Kidney capillary endothelial cell (primary cell): ENCODE measurements around the gene MTA2.

ENCODE experiments used
- DNase-seq: peaks from one replicate; pipeline ENCODE4 v3.0.0-alpha.2; 2018; ENCODE audit warnings: low spot score

The MTA2 gene

DNA sequence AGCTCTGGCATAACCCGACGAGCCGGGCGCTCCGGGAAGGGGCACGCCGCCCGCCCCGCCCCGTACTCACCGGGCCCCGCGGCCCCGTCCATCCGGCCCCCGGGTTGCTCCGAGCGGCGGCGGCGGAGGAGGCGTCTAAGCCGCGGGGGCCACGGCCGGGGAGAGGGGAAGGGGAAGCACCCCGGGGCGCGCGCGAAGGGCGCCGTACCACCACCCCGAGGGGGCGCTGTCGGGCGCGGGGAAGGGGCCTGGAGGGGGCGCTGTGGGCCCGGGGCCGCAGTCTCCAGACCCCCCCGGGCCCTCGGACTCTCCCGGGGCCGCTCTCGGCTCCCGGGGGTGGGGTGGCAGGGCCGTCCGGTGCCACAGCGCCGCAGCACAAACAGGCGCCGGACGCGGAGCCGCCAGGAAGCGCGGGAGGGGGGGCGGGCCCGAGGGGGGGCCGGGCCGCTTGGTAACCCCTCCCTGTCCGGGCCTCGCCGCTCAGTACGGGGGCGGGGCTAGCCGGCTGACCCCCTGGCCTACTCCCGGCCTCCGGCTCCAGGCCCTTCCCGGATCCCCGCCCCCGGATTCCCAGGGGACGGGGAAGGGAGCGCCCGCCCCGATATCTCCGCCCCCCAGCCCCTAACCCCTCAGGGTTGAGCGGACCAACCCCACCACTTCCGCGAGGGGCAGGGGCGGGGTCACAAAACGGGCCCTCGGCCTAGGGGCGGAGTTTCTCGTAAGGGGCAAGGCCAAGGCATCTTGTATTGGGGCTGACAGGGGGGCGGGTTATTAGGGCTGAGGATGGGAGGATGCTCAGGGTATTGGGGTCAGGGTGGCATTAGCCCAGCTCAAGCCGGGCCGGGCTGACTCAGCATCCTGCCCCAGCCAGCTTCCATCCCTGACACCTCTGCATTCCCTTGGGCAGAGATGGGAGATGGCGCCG, 11.0 kb upstream of the MTA2 start, which contains the start of the genes EML3 and ROM1:
Gene EML3 (minus strand): TSS at position 410 of the 925 bp plus-strand sequence. CDS start 318 bp downstream, at position 92.
Gene ROM1 (plus strand): TSS at position 892 of the 925 bp plus-strand sequence. CDS start 25 bp downstream, at position 917.
- peak; percentile 81 for DNase-seq

GRCh38 chr11:62611705-62612365, 10.2 kb upstream of the MTA2 start:
- DNase-seq = peak; percentile 49

DNA sequence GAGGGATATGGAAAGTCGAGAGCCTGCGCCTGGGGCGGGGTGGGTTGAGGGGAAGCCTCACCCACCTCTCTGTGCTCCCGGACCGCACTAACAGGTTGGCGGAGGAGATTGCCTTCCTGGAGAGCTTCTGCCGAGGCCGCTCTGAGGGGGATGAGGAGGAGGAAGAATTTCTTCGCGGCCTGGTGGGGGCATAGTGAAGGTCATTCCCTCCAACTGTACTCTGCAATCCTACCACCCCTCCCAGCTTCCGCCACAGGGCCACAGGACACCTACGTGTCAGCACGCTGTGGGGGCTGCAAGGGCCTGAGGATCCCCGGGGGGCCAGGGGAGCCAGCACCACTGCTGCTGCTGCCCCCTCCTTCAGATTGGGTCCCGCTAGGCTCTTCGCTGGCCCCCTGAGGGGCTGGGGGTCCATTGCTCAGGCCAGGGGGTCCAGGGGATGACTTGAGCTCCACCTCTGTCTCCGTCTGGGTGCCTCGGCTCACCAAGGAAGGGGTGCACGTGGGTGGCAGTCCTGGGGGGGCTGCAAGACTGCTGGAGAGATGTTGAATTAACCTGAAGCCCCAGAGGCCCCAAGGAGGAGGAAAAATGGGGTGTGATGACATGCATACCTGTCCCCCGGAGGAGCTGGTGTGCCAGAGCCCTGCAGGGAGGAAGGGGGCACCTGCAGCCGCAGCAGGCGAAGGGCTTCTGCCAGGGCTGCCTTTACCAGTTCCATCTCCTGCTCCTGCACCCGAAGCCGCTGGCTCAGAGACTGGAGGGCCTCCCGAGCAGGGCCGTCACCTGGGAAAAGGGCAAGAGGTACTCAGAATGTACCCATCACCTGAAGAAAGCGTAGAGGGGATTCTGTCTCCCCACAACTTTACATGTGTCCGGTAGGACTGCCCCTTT, 9.4 kb upstream of the MTA2 start:
- no peak for DNase-seq

DNA sequence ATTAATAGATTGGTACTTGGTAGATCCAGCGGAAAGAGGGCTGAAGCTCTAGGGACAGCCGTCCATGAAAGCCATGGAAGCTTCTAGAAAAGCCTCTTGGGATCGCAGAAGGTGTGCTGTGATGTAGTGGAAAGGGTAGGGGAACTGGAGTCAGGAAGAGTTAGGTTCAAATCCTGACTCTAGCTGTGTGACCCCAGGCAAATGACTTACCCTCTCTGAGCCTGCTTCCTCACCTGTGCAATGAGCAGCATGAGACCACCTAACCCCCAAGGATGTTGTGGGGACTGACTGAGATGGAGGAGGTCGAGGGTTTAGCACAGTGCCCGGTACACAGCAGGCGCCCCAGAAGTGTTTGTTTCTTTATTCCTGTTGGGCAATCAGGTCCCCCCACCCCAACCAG, 8.7 kb upstream of the MTA2 start:
- no peak for DNase-seq

DNA sequence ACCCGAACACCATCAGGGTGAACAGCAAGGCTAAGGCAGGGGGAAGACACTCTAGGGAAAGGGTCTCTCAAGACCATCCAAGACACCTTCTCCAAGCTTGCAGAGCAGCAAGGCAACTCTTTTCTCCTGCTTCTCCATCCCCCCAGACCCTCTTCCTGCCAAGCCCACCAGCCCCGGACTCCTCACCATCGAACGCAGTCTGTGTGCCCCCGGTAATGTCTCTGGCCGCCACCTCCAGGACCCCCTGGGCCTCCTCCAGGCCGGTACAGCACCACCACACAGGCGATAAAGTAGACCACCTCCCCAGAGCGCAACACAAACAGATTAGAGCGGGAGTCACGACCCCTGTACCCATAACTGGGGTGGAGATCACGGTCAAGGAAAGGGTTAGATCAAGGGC, 7.1 kb upstream of the MTA2 start:
- DNase-seq = no peak

- no peak for DNase-seq
These were observed 6.0 kb upstream of the MTA2 start for GRCh38 chr11:62607714-62608113.

DNA sequence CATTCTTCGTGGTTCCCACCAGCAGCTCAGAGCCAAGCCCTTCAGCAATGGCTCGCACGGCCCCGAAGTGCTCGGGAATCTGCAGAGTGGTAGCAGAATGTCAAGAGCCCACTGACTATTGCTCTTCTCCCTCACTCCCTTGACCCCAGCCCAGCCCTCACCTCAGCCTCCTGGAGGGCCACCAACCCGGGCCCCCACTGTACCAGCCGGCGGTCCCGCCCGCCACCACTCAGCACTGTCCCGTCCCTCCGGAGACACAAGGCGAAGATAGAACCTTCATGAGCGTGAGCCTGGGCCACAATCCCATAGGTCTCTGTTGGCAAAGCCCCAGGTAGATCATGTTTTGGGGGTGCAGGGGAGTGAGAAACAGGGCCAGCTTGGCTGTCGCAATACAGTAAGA, 4.2 kb upstream of the MTA2 start:
- no peak for DNase-seq

DNA sequence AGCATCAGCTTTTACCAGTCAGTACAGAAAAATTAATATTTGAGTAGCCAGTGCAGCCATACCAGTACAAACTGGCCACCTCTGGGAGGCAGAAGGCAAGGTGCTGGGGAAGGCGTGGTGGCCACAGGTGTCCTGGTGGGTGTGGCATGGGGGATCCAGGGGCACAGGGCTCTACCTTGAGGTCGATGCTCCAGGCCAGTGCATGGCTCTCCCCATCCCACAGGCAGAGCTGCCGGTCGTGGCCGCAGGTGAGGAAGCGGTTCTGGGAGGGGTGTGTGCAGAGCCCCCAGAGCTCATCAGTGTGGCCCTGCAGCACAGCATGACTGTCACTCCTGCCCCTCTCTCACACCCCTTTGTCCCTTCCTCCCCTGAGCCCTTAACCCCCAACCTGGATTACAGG, 3.8 kb upstream of the MTA2 start:
- no peak for DNase-seq

- DNase-seq = no peak
These were observed 2.9 kb upstream of the MTA2 start for GRCh38 chr11:62604460-62605120.

- DNase-seq = no peak
These were observed 2.2 kb upstream of the MTA2 start for GRCh38 chr11:62603776-62604299.

DNA sequence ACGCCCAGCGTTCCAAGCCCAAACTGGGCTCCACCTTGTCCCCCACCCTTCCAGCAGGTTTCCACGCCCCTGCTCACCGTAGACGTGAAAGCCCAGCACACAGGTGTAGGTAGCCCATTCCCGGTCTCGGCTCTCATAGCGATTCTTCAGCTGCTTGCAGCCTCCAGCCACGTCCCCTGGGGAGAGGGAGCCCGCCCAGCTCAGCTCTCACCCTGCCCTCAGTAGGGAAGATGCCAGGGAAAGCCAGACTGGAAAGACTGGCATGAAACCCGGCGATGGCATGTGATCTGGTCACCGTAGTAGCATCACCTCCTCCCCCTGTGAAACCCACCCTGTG, 1.4 kb upstream of the MTA2 start:
- DNase-seq = no peak

- DNase-seq = peak; percentile 41
These were observed 741 bp upstream of the MTA2 start for GRCh38 chr11:62602141-62603071.

DNA sequence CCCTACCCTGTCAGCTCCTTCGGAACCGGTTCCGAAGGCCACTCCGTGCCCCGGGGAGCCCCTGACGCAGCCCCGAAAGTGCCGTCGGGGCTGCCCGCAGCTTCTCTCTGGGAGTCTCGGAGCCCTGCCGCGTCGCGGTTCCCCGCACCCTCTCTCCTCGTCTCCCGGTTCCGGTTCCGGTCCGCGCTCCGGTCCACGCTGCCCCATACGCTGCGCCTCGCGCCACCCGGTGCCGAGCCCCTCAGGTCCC, 618 bp downstream of the MTA2 start:
- peak; percentile 33 for DNase-seq

DNA sequence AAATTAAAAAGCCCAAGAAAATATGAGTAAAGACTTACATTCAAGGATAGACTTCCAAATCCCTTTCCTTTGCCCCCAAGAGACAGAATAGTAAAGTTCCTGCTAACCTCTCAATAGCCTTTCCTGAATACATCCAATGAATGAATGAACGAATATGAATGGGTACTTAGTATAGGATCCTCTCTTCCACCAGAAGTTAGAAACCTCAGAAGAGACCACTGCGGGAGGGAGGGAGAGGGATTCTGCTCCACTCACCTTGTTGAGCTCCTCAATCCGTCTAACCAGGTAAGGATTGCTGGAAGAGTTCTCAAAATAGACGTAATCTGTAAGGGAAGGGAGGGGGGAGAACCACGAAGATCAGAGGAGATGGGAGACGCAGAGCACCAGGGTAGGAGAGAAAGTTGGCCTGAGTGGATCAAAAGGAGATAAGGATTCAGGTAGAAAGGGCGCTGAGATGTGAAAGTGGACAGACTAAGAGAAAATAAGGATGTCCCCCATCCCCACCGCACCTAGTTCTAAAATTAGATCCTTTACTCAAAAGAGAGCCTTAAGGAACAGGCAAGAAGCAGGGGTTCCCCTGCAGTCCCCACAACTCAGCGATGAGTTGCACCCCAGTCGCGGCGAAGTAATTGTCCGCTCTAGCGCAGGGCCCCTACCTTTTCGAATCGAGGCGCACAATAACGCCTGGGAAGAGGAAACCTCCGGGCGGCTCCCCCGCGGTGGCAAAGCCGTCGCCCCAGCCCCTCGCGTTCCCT, 1.1 kb downstream of the MTA2 start:
- DNase-seq = no peak

- DNase-seq = no peak
These were observed 1.8 kb downstream of the MTA2 start for GRCh38 chr11:62599901-62600300.

DNA sequence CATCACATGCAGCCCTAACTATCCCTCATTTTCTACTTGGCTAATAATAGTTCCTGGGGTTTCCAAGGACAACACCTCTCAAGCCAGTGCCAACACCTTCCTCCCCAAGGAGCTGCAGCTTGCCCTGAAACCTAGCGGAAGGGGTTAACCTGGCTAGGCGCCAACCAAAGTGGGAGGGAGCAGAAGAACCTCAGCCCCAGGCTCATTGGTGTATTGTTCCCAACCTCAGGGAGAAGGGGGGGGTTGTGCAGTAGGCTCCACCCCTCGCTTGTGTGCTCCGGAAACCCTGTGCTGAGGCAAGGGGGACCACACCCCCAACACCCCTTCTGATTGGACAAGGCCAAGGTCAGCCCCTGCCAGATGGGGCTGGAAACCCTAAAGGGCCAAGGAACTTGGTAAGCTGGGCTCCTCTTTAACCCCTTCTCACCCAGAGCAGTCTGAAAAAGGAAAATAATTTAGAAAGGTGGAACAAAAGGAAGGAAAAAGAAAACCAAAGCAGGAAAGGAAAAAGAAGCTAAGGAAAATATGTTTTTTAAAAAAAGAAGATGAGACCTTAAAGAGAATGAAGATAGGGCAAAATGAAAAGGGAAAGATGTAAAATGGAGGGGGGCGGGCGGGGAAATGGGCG, 2.5 kb downstream of the MTA2 start:
- peak; percentile 98 for DNase-seq

DNA sequence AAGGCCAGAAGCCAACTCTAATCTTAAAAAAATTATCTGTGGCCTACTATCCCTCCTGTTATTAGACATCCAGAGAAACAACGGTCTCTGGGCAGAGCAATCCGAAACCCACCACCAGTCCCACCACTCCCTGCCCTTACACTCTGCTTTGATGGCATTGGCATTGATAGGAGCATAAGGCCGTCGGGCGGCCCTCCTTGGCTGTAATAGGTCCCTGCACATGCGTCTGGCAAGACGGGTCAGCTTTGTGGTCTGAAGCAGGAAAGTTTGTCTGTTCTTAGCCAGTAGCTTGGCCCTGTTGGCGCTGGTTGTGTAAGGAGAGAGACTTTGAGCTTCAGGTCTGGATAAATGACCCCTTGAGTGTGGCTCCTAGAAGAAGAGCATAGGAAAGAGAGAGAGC, 6.5 kb downstream of the MTA2 start:
- no peak for DNase-seq

DNA sequence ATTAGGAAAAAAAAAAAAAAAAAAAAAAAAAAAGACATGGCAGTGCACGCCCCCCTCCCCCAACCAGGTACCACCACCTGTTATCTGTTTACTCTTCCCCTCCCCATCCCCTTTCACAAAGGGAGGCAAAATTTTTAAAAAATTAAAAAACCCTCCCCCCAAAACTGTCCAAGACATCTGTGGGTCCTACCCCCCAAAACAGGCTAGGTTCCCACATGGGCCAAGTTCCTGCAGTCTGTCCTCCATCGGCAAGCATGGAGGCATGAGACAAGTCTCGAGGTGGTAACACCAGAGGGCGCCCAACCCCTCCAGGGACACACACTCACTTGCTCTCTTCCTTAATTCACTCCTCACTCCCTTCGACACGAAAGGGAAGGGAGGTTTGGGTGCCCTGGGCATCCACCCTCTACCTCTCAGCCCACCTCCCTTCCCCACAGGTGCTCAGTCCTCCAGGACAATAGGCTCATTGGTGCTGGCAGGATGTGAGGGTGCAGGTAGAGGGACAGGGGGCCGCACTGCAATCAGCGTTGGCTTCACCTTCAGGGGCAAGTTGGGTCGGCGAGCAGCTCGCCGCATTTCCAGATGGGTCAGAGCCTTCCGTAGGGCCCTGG, 8.1 kb downstream of the MTA2 start:
- no peak for DNase-seq

DNA sequence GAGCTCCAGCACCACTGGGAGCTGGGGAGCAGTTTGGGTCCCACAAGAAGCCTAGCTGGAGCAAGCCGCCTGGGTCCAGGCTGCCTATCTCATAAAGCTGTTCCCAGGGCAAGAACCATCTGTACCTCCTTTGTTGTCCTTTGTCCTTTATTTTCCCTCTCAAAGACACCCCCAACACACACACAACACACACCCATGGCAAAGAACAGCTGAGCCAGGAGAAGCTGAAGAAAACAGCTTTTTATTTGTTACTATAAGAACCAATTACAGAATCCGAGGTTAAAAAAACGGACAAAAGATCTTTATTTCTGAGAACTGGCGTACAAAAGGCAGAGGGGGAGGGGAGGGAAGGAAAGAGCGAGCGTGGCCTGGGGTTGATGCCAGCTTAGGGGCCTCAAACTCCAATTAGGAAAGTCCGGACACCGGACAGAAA, 8.7 kb downstream of the MTA2 start:
- DNase-seq = no peak
